ENCODE measurements around the gene MOB2.
"Not testable (repeated sequence)": the region's sequence is repeated elsewhere in the genome, so short reads cannot be mapped to it uniquely, and the experiment has no call there.

MOB2 gene

GRCh38 chr11:1439341-1439740 is 47.2 kb downstream of the MOB2 start:
- no peak for DNase-seq

GRCh38 chr11:1438967-1439330 is 47.6 kb downstream of the MOB2 start:
- DNase-seq: no peak

GRCh38 chr11:1438261-1438966 is 48.2 kb downstream of the MOB2 start:
- no peak for DNase-seq

- DNase-seq: peak; percentile 19
These were observed 49.1 kb downstream of the MOB2 start for GRCh38 chr11:1437500-1437899.

- no peak for DNase-seq
These were observed 50.0 kb downstream of the MOB2 start for GRCh38 chr11:1436468-1437039.

- DNase-seq: peak; percentile 58
These were observed 50.6 kb downstream of the MOB2 start for GRCh38 chr11:1435820-1436467.

GRCh38 chr11:1435479-1435819 is 51.1 kb downstream of the MOB2 start:
- DNase-seq: not testable (repeated sequence)

- no peak for DNase-seq
These were observed 52.5 kb downstream of the MOB2 start for GRCh38 chr11:1433977-1434640.

- no peak for DNase-seq
These were observed 53.0 kb downstream of the MOB2 start for GRCh38 chr11:1433568-1433967.

- no peak for DNase-seq
These were observed 57.7 kb downstream of the MOB2 start for GRCh38 chr11:1428762-1429316.

GRCh38 chr11:1425439-1425838 is 61.1 kb downstream of the MOB2 start:
- DNase-seq: no peak

- no peak for DNase-seq
These were observed 61.6 kb downstream of the MOB2 start for GRCh38 chr11:1425006-1425405.

GRCh38 chr11:1423406-1423805 is 63.2 kb downstream of the MOB2 start:
- not testable (repeated sequence) for DNase-seq

- DNase-seq: no peak
These were observed 63.6 kb downstream of the MOB2 start for GRCh38 chr11:1422981-1423380.

- peak; percentile 38 for DNase-seq
These were observed 64.1 kb downstream of the MOB2 start for GRCh38 chr11:1422481-1422880.

- DNase-seq: no peak
These were observed 65.3 kb downstream of the MOB2 start for GRCh38 chr11:1421291-1421690.

GRCh38 chr11:1419811-1420210 is 66.8 kb downstream of the MOB2 start:
- DNase-seq: no peak
